Measurements from ENCODE around the gene WDR59. TPM values are rescaled to one million over a fixed set of nuclear protein-coding genes. Genes with fewer than 3 reads are reported as not detected.

The WDR59 gene
- total RNA-seq, result 9.1 and 9.9 TPM in 2 replicates

GRCh38 chr16:74984529-74985296, at the start of gene WDR59:
Gene WDR59 (minus strand): TSS chr16:74985123. CDS start chr16:74985017, 106 bp downstream.

GRCh38 chr16:74998481-74999218, 13.7 kb upstream of the WDR59 start, which contains the start of gene ZNRF1:
Gene ZNRF1 (plus strand): TSS chr16:74999024. CDS start chr16:74999672, 648 bp downstream.

Other genes with a start within 250 kb of the WDR59 start
- not detected in 2 replicates for gene FA2H, start 210.3 kb downstream of the WDR59 start, total RNA-seq
- gene ZNRF1, start 13.9 kb upstream of the WDR59 start, total RNA-seq, result 17.6 and 25.0 TPM in 2 replicates
- gene LDHD, start 131.7 kb upstream of the WDR59 start, total RNA-seq, result 1.4 and 1.9 TPM in 2 replicates
- gene ZFP1, start 163.4 kb upstream of the WDR59 start, total RNA-seq, result 9.1 and 12.0 TPM in 2 replicates
- gene CTRB2, start 222.0 kb upstream of the WDR59 start, total RNA-seq, result not detected in 2 replicates
- not detected in 2 replicates for gene CTRB1, start 233.9 kb upstream of the WDR59 start, total RNA-seq